Measurements from ENCODE around the gene FLCN.

FLCN gene

DNA sequence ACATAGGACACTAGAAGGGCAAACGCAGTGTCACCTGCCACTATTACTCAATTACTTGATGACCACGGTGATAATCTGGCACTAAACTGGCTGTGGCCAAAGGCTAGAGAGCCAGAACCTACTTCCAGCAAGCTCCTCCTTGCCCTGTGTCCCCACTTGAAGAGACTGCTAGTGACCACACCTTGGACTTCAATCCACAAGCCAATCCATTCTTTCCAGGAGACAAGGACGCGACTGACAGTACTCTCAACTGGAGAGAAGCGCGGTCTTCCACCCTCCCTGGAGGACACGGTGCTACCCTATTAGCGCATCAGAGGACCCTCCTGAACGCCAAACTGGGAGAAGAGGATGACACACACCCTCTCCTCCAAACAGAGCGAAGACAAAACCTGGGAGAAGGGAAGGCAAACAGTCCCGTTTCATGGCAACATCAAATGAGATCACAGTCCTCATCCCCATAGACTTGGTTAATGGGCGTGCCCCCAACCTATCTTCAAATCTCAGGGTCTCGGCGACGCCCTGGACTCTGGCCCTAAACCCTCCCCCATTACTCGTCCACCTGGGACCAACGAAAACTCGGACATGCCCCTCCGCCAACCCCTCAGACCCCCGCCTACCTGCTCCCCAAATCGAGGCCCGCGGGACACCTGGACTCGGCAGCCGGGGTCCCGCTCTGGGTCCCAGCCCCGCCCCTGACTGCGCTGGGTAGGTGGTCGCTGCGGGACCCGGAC, 508 bp downstream of the FLCN start:
- DNase-seq (ENCODE audit: low read depth in 2 of 2, low spot score in 1 of 2), result no peak

DNA sequence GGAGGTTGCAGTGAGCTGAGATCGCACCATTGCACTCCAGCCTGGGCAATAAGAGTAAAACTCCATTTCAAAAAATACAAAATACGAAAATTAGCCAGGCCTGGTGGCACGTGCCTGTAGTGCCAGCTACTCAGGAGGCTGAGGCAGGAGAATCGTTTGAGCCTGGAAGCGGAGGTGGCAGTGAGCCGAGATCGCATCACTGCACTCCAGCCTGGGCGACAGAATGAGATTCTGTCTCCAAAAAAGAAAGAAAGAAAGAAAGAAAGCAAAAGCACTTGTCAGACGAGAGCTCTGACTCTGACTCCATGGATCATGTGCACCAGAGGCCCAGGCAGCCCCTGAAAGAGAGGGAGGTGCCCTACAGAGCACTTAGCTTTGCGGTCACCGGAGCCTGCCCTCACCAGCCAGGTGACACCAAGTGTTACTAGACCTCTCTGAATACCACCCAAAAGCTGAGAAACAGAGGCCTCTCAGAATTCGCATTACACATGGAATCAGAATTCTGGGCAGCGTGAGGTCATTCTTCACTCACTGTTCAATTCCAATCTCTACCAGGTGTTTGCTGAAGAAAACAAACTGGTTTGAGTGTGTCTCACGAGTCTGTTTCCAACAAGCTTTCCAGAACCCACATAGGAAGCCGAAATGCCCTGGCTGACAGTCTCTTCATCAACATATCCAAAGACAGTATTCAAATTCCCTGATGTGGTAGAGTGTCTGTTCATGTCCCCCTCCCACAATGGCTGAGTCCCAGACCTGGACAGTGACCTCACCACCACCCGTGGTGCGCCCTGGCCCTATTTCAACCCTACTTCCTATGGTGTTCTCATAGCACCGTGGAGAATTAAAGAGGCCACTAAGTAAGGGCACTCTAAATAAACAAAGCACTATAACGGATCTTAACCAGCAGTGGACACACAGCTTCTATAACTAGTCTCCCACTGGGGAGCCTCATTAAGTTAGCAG, 1.5 kb downstream of the FLCN start:
- DNase-seq (ENCODE audit: low read depth in 2 of 2, low spot score in 1 of 2), result no peak

DNA sequence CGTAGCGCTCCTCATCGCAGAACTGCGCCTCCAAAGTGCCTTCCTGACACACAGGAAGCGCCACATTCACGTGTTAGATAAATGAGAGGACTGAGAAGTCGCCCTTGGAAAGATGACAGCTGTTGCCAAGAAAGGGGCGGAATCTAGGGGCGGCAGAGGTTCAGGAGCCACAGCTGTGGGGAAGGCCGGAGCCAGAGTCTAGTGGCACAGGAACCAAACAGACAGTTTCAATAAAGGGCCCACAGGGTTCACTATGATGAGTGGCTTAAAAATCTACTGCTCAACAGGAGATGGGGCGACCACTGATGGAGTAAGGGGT, 4.7 kb downstream of the FLCN start:
- DNase-seq (ENCODE audit: low read depth in 2 of 2, low spot score in 1 of 2), result no peak

DNA sequence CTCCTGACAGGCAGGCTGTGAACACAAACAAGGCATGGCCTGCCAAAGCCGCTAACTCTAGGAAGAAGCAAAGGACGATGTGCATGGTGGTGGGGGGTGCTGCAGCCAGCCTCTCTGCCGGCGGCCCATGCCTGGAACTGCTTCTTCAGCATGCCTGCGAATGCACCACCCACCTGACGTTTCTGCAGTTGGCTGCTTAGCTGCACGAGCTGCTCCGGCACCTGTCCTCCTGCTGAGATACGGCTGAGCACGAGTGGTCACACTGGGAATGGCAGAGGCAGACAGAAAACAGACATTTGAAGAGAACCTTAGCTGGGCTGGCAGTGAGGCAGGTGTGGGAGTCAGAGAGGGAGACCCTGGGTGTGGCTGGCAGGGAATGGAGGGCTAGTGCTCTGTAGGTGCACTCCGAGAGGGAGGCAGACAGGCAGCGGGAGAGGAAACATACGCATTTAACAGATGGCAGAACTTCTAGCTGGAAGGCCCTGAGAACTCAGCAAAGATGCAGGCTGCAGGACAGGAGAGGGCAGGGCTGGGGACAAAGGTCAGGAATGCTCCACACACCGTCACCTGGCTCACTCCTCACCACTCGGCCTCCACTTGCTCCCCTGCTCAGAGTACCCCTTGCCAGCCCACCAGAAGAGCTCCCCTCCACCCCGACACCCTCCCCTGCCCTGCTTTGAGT, 5.2 kb downstream of the FLCN start:
- no peak for DNase-seq (ENCODE audit: low read depth in 2 of 2, low spot score in 1 of 2)

DNA sequence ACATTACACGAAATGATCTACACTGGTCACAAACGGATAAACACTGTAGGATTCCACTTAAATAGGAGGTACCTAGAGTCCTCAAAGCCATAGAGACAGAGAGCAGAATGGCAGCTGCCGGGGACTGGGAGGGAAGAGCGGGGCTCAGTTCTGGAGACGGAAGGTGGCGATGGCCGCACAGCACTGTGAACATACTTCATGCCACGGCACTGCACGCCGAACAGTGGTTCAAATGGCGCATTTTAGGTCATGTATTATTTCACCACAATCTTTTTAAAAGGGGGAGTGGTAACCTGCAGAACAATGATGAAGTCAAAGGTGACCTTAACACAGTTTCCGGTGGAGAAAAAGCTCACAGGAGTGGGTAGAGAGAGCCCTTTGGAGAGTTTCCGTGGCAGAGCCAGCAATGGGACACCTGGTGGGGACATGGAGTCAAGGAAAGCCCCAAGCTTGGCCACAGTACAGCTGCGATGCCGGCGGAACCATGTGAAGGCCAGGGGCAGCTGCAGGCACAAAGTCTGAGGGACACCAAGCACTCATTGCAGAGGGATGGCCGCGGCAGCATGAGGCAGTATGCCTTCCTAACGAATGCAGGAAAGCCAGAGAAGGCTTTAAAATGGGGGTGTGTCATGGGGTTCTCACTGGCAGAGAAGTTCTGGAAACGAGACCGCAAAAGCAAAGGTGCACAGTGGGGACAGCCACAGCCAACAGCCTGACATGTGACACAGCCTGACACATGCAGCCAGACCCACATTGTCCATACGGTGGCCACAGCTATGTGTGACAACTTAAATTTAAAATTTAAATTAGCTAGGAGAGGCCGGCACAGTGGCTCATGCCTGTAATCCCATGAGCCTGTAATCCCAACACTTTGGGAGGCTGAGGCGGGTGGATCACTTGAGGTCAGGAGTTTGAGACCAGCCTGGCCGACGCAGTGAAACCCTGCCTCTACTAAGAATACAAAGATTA, 7.3 kb downstream of the FLCN start:
- DNase-seq (ENCODE audit: low read depth in 2 of 2, low spot score in 1 of 2), result no peak

DNA sequence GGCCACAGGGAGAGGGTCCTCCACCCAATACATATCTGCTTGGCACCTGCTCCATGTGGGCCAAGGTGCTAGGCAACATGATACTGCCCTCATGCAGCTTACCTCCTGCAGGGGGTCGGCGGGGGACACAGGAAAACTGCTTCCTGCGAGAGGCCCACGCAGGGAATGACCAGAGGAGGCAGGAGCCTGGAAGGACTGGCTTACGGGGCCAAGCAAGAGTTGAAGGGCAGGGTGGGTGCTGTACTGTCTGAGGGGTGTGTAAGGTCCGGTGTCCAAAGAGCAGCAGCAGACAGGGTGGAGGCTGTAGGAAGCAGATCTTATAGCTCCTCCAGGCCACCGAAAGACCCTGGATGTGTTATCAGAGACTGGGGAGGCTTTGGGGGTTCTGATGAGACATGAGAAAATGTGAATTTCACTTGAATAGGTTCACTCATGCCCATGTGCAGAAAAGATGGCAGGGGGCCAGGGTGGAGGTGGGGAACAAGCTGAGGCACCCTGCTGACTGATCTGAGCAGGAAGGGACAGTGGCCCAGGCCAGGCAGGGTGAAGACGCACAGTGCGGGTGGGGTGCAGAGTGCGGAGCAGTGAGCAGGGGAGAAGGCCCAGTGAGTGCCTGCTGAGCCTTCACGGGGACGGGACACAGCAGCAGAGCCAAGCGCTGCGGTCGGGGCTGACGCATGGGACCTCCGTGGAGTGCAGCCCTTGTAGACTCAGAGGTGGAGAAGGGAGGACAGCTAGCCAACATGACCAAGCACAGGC, 8.3 kb downstream of the FLCN start:
- DNase-seq (ENCODE audit: low read depth in 2 of 2, low spot score in 1 of 2), result no peak

DNA sequence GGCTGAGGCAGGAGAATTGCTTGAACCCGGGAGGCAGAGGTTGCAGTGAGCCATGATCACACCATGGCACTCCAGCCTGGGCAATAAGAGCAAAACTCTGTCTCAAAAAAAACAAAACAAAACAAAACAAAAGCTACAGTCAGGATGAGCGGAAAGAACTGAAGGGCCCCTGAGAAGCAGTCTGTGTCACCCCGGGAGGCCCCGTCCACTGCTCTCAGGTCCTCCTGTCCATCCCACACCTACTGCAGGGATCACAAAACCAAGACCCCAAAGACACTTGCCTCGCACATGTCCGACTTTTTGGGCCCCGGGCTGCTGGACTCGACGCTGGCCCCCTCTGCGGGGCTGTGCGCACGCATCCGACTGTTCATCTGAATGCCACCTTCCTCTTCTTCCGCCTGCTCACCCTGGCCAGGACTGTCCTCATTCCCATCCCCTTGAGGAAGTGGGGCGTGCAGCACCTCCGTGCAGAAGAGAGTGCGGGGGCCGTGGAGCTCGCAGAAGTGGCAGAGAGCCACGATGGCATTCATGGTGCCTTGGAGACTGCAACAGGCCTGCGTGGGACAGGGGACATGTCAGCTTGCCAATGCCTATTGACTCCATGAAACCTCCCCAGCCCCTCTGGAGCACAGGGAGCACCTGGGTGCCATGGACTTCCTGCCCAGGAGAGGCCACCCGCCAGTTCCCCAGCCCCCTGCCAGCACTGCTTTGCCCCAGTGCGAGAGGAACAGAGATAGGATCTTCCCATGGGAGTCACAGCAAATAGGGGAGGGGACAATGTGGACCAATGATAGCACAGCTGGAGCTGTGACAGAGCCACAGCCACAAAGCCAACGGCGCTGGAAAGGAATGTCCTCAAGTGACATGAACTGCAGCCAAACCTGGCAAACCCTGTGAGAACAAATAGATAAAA, 9.1 kb downstream of the FLCN start:
- no peak for DNase-seq (ENCODE audit: low read depth in 2 of 2, low spot score in 1 of 2)

DNA sequence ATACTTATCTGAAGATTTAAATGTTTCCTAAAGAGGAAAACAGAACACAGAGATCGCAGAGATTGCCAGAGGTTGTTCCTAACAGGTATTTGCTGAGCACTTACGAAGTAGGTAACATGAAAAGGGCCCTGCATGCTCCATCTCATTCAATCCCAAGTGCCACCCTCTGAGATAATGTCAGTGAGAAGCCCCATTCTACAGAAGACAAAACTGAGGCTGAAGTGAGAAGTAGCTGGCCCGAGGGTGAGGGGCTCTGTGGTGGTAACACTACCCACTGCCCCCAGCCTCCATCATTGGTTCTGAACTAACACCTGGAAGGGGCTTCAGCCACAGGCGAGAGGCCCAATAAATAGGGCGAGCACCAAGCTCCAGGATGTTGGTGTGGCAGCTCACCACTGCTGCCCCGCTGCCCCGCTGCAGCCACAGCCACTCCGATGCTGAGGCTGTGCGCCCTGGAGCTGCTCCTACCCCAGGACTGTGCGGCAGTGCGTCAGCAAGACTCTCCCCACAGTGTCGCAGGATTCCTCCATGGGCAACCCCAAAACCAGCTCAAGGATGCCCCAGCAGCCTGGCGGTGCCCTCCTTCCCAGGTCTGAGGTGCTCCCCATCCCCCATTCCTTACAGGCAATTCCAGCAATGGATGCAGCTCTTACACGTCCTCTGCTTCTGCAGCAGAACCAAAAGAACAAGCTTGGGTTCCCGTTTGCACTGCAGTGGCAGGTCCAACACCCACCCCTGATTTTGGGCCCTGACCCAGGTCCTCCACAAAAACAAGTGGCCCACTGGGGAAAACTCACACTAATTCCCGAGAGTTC, 10.3 kb downstream of the FLCN start:
- DNase-seq (ENCODE audit: low read depth in 2 of 2, low spot score in 1 of 2), result no peak

DNA sequence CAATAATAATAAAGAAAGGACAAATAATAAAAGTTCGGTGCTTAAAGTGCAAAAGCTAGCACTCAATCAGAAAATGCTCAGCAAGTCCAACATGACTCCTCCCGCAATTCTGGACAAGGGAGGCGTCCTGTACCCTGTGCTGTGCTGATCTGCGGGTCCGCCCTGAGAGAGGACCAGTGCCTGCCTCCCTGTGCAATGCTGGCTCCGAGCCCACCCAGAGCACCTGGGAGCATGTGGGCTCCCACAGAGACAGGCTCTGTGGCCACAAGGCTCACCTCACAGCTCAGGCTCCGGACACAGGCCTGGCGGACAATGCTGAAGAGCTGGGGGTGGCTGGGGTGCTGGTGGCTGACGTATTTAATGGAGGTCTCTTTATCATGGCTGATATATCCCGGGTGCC, 11.1 kb downstream of the FLCN start:
- no peak for DNase-seq (ENCODE audit: low read depth in 2 of 2, low spot score in 1 of 2)

DNA sequence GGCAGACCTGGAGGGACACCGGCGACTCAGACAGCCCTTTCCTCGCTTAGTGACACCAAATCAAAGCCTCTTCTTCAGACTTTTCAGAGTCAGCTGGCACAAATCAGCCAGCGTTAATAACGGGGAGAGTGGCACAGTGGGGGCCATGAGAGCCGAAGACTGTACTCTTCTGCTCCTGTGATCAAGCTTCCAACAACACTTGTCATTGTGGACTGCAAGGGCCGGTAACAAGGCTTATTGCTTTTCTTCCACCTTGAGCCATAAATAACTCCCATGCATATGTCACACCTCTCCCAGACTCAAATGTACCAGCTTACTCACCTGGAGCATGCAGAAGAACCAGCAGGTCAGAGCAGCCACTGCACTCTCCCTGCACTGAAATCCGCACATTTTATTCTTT, 12.8 kb downstream of the FLCN start:
- DNase-seq (ENCODE audit: low read depth in 2 of 2, low spot score in 1 of 2), result no peak

DNA sequence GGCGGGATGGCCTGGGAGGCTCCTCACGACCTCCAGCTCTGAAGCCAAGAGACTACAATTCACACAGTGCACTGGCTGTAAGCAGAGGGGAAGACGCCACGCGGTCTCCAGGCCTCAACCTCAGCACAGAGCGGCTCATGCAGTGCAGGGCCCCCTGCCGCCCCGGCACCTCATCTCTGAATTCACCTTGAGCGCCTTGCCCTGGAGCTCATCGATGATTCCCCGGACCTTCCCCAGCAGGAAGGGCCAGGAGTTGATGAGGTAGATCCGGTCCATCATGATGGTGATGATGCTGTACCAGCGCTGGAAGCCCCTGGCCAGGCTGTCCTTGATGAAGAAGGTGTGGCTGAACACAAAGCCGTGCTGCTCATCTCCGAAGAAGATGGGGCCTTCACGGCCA, 13.2 kb downstream of the FLCN start:
- DNase-seq (ENCODE audit: low read depth in 2 of 2, low spot score in 1 of 2), result no peak

DNA sequence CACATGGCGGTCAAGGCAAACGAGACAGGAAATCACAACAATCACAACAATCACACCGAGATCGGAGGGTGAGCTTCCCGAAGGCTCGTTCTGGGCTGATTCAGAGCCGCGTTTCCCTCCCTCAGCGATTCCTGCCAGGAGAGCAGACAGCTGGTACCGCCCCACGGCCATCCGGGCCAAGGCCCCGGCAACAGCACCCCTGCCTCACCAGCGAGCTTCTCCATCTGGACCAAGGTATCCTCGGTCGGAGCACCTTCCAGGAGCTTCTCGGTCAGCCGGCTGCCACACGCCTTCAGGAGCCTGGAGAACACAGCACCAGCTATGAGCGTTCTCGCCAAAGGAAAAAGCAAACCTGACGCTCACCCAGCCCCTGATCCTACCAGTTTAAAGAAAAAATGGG, 15.6 kb downstream of the FLCN start:
- no peak for DNase-seq (ENCODE audit: low read depth in 2 of 2, low spot score in 1 of 2)

DNA sequence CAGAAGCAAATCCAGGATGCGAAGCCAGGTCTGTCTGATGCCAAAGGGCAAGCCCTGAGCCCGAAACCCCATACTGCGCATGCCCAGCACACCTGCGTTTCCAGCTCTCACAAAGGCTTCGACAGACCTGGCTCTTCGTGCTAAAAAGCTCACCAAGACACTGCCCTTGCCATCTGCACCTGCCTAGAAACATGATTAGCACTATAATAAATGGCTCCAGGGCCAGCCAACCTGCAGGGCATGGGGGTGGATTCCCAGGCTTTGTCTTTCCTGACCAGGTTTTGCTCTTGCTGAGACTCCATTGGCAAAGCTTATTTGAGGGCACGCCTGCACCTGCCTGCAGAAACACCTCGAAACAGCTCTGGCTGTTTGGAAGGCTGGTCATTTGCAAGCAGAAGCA, 16.4 kb downstream of the FLCN start:
- DNase-seq (ENCODE audit: low read depth in 2 of 2, low spot score in 1 of 2), result no peak

DNA sequence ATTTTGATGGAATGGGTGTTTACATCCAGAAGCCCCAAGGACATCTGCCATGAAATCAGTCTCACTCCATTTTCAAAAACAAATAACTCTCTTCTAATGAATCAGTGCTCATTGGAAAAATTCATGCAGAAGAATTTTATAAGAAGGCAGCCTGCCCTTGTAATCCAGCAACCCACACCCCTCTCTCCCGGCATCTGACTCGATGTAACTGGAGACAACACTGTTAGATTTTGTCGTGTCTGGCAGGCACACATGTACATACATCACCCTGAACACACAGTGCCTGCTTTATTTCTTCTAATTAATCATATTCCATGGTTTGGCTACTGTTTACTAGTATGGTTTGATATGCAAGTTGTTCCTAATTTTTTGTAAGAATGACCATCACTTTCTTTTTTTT, 19.0 kb downstream of the FLCN start:
- DNase-seq (ENCODE audit: low read depth in 2 of 2, low spot score in 1 of 2), result no peak

DNA sequence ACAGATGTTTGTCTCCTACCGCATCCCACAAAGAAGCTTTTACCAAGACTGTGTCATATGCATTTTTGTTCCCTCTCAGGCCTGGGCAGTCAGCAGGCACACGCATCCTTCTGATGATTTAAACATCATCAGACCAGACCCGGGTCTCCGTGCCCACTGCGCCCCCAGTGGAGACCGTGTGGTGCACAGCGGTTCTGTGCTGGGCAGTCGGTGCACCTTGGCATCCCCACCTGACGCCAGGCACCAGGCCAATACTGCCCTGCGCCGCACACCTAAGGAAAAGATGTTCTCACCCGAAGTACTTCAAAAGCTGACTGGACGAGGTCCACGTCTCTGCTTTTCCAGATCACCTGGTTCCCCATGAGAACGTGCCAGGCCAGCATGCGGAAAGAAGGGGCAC, 20.2 kb downstream of the FLCN start:
- DNase-seq (ENCODE audit: low read depth in 2 of 2, low spot score in 1 of 2), result no peak

DNA sequence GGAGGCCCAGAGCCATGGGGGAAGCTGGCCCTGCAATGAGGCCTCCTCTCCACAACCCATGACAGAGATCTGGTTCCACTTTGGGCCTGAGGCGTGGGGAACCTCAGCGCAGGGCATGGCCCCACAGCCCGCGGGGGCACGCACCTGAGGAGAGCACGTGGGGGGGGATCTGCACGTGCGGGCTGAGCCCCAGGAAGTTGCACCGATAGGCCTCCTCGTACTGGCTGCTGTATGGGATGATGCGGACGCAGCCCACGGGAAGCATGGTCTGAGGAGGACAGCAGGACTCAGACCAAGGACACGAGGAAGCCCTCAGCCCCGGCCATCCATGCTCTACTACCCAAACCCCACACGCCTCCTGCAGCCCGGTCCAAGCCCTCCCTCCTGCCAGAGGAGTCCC, 20.7 kb downstream of the FLCN start:
- DNase-seq (ENCODE audit: low read depth in 2 of 2, low spot score in 1 of 2), result no peak

DNA sequence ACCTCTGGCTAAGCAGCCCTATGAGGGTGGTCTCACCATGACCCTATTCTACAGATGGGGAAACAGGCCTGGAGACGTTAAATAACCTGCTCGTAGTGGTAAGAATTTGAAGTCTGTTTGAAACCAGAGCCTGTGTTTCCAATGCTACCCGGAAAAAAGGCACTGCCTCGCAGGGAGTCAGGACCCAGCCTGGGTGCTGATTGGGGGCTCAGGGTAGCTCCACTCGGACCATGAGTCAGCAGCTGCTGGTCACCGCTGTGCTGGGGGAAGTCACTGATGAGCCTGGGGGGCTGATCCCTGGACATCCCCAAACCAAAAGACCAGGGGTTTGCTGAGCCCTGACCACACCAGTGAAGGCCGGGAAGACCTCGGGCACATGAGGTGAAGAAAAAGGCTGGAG, 21.4 kb downstream of the FLCN start:
- DNase-seq (ENCODE audit: low read depth in 2 of 2, low spot score in 1 of 2), result no peak
